Spleen (tissue), 11 donors: ENCODE results near the gene FBP2. TPM values are rescaled to one million over a fixed set of nuclear protein-coding genes. Genes with fewer than 3 reads are reported as not detected.
"Not testable (repeated sequence)": the region's sequence is repeated elsewhere in the genome, so short reads cannot be mapped to it uniquely, and the experiment has no call there.

Experiments used
- DNase-seq: peaks from one replicate; pipeline ENCODE4 v3.0.0-alpha.2; 2020
- H3K27ac ChIP-seq, 8 donors: fragments of 200-600 bp; sonication (generic) in 7 of 8; 1 replicate in 4 of 8; 2 replicates in 4 of 8; pipeline versions ENCODE4 v1.5.0 to v1.8.0; 2016 to 2021; ENCODE audit warnings: inconsistent platforms in 4 of 8, mild to moderate bottlenecking in 4 of 8, moderate library complexity in 1 of 8
- H3K27me3 ChIP-seq, 7 donors: fragments of 200-600 bp; sonication (generic) in 6 of 7; replicated peaks in 1 of 7; 1 replicate in 4 of 7; 2 replicates in 3 of 7; pipeline versions ENCODE4 v1.5.0 to v1.8.0; 2016 to 2021; ENCODE audit warnings: inconsistent platforms in 3 of 7, mild to moderate bottlenecking in 1 of 7
- H3K36me3 ChIP-seq, 6 donors: fragments of 200-600 bp; sonication (generic) in 5 of 6; 1 replicate in 4 of 6; 2 replicates in 2 of 6; pipeline versions ENCODE4 v1.5.0 to v1.8.0; 2016 to 2021; ENCODE audit warnings: inconsistent platforms in 2 of 6
- H3K4me1 ChIP-seq, 6 donors: fragments of 200-600 bp; sonication (generic) in 5 of 6; 1 replicate in 3 of 6; 2 replicates in 3 of 6; pipeline versions ENCODE4 v1.5.0 to v1.8.0; 2016 to 2021; ENCODE audit warnings: inconsistent platforms in 3 of 6
- H3K4me3 ChIP-seq, 8 donors: fragments of 200-600 bp; sonication (generic) in 7 of 8; 1 replicate in 4 of 8; 2 replicates in 4 of 8; pipeline versions ENCODE4 v1.5.0 to v1.8.0; 2016 to 2021; ENCODE audit warnings: inconsistent platforms in 4 of 8, mild to moderate bottlenecking in 4 of 8, moderate library complexity in 2 of 8
- H3K9me3 ChIP-seq, 8 donors: fragments of 200-600 bp; sonication (generic) in 7 of 8; 1 replicate in 4 of 8; 2 replicates in 4 of 8; pipeline versions ENCODE4 v1.5.0 to v1.8.0; 2016 to 2021; ENCODE audit warnings: inconsistent platforms in 4 of 8
- POLR2A ChIP-seq, 3 donors: fragments of 450-650 bp; IDR thresholded peaks; one replicate each; pipeline ENCODE4 v1.5.1; 2017; ENCODE audit warnings: antibody characterized with exemption in 3 of 3, mild to moderate bottlenecking in 1 of 3
- POLR2AphosphoS5 ChIP-seq, 3 donors: sonication (generic); formaldehyde crosslinking; IDR thresholded peaks; one replicate each; pipeline ENCODE4 v1.5.1; 2017; ENCODE audit warnings: antibody characterized with exemption in 3 of 3
- WGBS, 5 donors: extraction: QIAGEN DNeasy Blood & Tissue Kit in 3 of 5; methylation state at CpG; one replicate each; pipeline versions ENCODE4 v1.1.5 to v1.1.7; 2013 to 2018; 5-methylcytosine and 5-hydroxymethylcytosine counted together
- intact Hi-C: fragments of 100-400 bp; cut with DNase I; formaldehyde crosslinking; loops from one replicate; pipeline ENCODE4 v1.15.0; 2023; ENCODE audit warnings: low total_unique reads
- polyA plus RNA-seq, 3 donors: library from polyadenylated mRNA; stranded (reverse); fragments of 200-250 nt; gene quantifications; one replicate each; pipeline ENCODE4 v1.2.1, GENCODE V29; 2013
- total RNA-seq, 7 donors: library from RNA; depleted of rRNA in 3 of 7; stranded (reverse); fragments of >200 nt in 3 of 7; fragmentation: NEBNext Ultra II Directional in 4 of 7; extraction: Animal tissue kit (Norgen Biotek cat#: 25700) in 4 of 7; gene quantifications; one replicate each; pipeline versions ENCODE4 v1.1.0 to v1.2.1, GENCODE V29; 2016 to 2021
- TF ChIP-seq, protein P1 (sequence below), 11 experiments: fragments of 200-600 bp in 7 of 11; fragments of 450-650 bp in 4 of 11; sonication (generic) in 4 of 11; IDR thresholded peaks in 8 of 11; conservative IDR thresholded peaks in 3 of 11; 1 replicate in 7 of 11; 2 replicates in 4 of 11; pipeline versions ENCODE4 v1.4.0 to v1.8.0; 2016 to 2021; ENCODE audit warnings: antibody characterized with exemption in 11 of 11, inconsistent platforms in 4 of 11, mild to moderate bottlenecking in 1 of 11
- donor health status: healthy with polysubstance abuse.
- donor health status: DM: no; HTN: no; CAD: no; lungs with moderate emphysema.
- donor health status: DM: no; HTN: no; CAD: no.
- donor health status: Bipolar disorder and iron deficiency.
- donor health status: healthy.
- donor health status: DM: no; HTN: no; CAD: no.
- donor health status: DM: yes; HTN: yes; CAD: no.

FBP2 gene
- total and polyA plus RNA-seq, 10 donors = 0.06 to 0.50 TPM; not detected in 8

DNA sequence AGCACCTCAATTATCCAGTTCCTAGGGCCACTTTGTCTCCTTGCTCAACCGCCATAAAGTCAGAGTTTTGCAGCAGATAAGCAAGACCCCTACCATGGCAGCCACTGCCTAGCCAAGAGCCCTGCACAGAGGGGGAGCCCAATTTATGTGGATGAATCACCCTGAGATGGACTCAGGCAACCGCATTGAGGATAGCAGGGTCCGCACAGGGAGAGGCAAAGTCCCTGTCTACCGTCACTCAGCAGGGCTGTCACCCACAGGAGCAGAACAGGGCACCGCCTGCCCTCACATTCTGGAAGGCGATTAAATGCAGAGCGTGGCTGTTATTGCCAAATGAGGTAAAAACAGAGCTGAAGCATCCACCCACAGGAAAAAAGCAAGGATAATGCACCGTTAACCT lies 1.7 kb downstream of the FBP2 start:
- peaks cover 0 to 2% (median 0%) of the 10 kb centered on the region in 6 donors for H3K4me1 ChIP-seq
- H3K9me3 ChIP-seq = no peaks in the 10 kb centered on the region
- TF ChIP-seq, protein P1, sequence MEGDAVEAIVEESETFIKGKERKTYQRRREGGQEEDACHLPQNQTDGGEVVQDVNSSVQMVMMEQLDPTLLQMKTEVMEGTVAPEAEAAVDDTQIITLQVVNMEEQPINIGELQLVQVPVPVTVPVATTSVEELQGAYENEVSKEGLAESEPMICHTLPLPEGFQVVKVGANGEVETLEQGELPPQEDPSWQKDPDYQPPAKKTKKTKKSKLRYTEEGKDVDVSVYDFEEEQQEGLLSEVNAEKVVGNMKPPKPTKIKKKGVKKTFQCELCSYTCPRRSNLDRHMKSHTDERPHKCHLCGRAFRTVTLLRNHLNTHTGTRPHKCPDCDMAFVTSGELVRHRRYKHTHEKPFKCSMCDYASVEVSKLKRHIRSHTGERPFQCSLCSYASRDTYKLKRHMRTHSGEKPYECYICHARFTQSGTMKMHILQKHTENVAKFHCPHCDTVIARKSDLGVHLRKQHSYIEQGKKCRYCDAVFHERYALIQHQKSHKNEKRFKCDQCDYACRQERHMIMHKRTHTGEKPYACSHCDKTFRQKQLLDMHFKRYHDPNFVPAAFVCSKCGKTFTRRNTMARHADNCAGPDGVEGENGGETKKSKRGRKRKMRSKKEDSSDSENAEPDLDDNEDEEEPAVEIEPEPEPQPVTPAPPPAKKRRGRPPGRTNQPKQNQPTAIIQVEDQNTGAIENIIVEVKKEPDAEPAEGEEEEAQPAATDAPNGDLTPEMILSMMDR (IDR thresholded peaks at IDR 0.05 in 8 of 11, conservative IDR thresholded peaks at IDR 0.05 in 3 of 11) = no peak
- TF ChIP-seq POLR2AphosphoS5 (IDR thresholded peaks at IDR 0.05) (no peak), POLR2A (IDR thresholded peaks at IDR 0.05) (no peak)
- intact Hi-C loops = no loop called here
- DNase-seq = no peak
- H3K27me3 ChIP-seq = peaks cover 0 to 23% (median 0%) of the 10 kb centered on the region in 7 donors
- H3K27ac ChIP-seq = no peak overlapping the region
- WGBS, 5 donors = 90 to 95% (median 93%) methylated on average over 8 of the region's 8 CpGs
- H3K36me3 ChIP-seq = no peaks in the 10 kb centered on the region
- no peak overlapping the region for H3K4me3 ChIP-seq

DNA sequence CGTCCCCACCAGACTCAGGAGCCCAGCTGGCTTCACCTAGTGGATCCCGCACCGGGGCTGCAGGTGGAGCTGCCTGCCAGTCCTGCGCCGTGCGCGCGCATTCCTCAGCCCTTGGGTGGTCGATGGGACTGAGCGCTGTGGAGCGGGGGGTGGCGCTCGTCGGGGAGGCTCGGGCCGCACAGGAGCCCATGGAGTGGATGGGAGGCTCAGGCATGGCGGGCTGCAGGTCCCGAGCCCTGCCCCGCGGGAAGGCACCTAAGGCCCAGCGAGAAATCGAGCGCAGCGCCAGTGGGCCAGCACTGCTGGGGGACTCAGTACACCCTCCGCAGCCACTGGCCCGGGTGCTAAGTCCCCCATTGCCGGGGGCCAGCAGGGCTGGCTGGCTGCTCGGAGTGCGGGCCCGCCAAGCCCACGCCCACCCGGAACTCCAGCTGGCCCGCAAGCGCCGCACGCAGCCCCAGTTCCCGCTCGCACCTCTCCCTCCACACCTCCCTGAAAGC lies 2.5 kb downstream of the FBP2 start:
- H3K27ac ChIP-seq, H3K36me3 ChIP-seq, H3K9me3 ChIP-seq, H3K4me3 ChIP-seq, intact Hi-C loops, DNase-seq: not testable (repeated sequence)
- H3K27me3 ChIP-seq = peaks cover 0 to 23% (median 0%) of the 10 kb centered on the region in 7 donors
- H3K4me1 ChIP-seq = peaks cover 0 to 10% (median 0%) of the 10 kb centered on the region in 6 donors
- 68 to 100% (median 82%) methylated on average over 2 to 35 of the region's 38 CpGs for WGBS, 5 donors

DNA sequence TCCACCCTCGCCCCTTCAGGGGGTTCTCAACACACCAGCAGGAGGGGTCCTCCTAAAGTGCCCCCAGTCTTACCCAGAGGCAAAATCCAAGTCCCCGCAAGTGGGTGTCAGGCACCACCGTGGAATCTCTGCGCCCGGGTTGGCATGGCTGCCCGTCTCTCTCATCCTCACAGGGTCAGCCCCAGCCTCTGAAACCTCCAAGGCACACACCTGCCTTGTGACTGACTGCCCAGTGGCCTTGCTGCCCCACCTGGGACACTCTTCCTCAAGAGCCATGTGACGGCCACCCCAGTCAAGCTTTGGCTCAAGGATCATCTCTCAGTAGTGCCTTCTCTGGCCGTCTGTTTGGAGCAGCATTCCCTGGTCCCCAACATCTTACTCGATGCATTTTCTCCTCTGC lies 4.9 kb downstream of the FBP2 start:
- DNase-seq = no peak
- no peak overlapping the region for H3K27ac ChIP-seq
- H3K36me3 ChIP-seq = no peaks in the 10 kb centered on the region
- H3K4me1 ChIP-seq = peaks cover 0 to 11% (median 0%) of the 10 kb centered on the region in 6 donors
- intact Hi-C loops = no loop called here
- 78 to 86% (median 83%) methylated on average over 9 of the region's 9 CpGs for WGBS, 5 donors
- H3K9me3 ChIP-seq = no peaks in the 10 kb centered on the region
- H3K4me3 ChIP-seq = no peak overlapping the region
- H3K27me3 ChIP-seq = peaks cover 0 to 23% (median 0%) of the 10 kb centered on the region in 7 donors
- TF ChIP-seq, protein P1 (IDR thresholded peaks at IDR 0.05 in 8 of 11, conservative IDR thresholded peaks at IDR 0.05 in 3 of 11) = no peak
- TF ChIP-seq POLR2AphosphoS5 (IDR thresholded peaks at IDR 0.05) = no peak
- no peak for TF ChIP-seq POLR2A (IDR thresholded peaks at IDR 0.05)

DNA sequence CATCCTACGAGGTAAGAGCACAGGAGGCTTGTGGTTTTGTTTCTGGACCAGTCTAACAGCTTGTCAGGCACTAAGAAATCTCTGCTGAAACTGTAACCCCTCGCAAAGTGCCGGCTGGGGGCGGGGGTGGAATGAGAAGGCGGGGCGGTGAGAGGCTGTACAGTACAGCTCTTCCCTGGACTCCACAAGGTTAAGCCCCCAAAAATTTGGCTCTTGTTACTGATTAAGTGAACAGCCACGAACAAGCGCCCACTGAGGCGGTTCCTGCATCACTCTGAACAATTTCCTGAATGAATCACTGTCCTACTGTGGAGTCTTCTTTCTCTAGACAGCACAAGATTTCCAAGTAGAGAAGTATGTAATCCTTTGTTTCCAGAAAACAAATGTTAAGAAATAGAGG lies 6.8 kb downstream of the FBP2 start:
- Histone ChIP-seq H3K36me3 (no peaks in the 10 kb centered on the region), H3K4me3 (peak overlapping the region in 1 of 8 donors; percentile 41), H3K9me3 (no peaks in the 10 kb centered on the region), H3K27ac (no peak overlapping the region), H3K27me3 (peaks cover 0 to 16% (median 0%) of the 10 kb centered on the region in 7 donors), H3K4me1 (peaks cover 0 to 11% (median 0%) of the 10 kb centered on the region in 6 donors)
- intact Hi-C loops = no loop called here
- TF ChIP-seq, protein P1 (IDR thresholded peaks at IDR 0.05 in 8 of 11, conservative IDR thresholded peaks at IDR 0.05 in 3 of 11) = no peak
- no peak for TF ChIP-seq POLR2A (IDR thresholded peaks at IDR 0.05)
- no peak for TF ChIP-seq POLR2AphosphoS5 (IDR thresholded peaks at IDR 0.05)
- WGBS, 5 donors = 57 to 66% (median 65%) methylated on average over 9 of the region's 9 CpGs
- no peak for DNase-seq
